ENCODE results near the gene SLC25A21.

The SLC25A21 gene

GRCh38 chr14:36947362-36947761 is 225.0 kb downstream of the SLC25A21 start:
- in situ Hi-C loops (cut with HindIII; ENCODE audit: low sequenced_read_pairs), result no loop called here
- DNase-seq (ENCODE audit: low read depth), result no peak
- no peak for TF ChIP-seq CTCF (IDR thresholded peaks at IDR 0.05; ENCODE audit: low read depth, low read length, missing control alignments)
- no peak overlapping the region for H3K4me3 ChIP-seq (ENCODE audit: low read depth, low read length)

- TF ChIP-seq CTCF (IDR thresholded peaks at IDR 0.05; ENCODE audit: low read depth, low read length, missing control alignments), result no peak
- H3K4me3 ChIP-seq (ENCODE audit: low read depth, low read length), result no peak overlapping the region
- DNase-seq (ENCODE audit: low read depth), result no peak
- in situ Hi-C loops (cut with HindIII; ENCODE audit: low sequenced_read_pairs), result no loop called here
Observed at GRCh38 chr14:36946872-36947271, 225.5 kb downstream of the SLC25A21 start.

GRCh38 chr14:36944307-36945010 is 227.9 kb downstream of the SLC25A21 start:
- no peak for DNase-seq (ENCODE audit: low read depth)

GRCh38 chr14:36942522-36943245 is 229.7 kb downstream of the SLC25A21 start:
- H3K4me3 ChIP-seq (ENCODE audit: low read depth, low read length), result no peak overlapping the region
- no peak for TF ChIP-seq CTCF (IDR thresholded peaks at IDR 0.05; ENCODE audit: low read depth, low read length, missing control alignments)
- in situ Hi-C loops (cut with HindIII; ENCODE audit: low sequenced_read_pairs), result no loop called here
- no peak for DNase-seq (ENCODE audit: low read depth)

More at GRCh38 chr14:36944307-36945010, 227.9 kb downstream of the SLC25A21 start:
- in situ Hi-C loops (cut with HindIII; ENCODE audit: low sequenced_read_pairs), result no loop called here
- no peak overlapping the region for H3K4me3 ChIP-seq (ENCODE audit: low read depth, low read length)
- no peak for TF ChIP-seq CTCF (IDR thresholded peaks at IDR 0.05; ENCODE audit: low read depth, low read length, missing control alignments)

GRCh38 chr14:36941783-36942521 is 230.5 kb downstream of the SLC25A21 start:
- peak; percentile 99 for TF ChIP-seq CTCF (IDR thresholded peaks at IDR 0.05; ENCODE audit: low read depth, low read length, missing control alignments)
- no peak overlapping the region for H3K4me3 ChIP-seq (ENCODE audit: low read depth, low read length)
- in situ Hi-C loops (cut with HindIII; ENCODE audit: low sequenced_read_pairs), result no loop called here

GRCh38 chr14:36940476-36940875 is 231.9 kb downstream of the SLC25A21 start:
- in situ Hi-C loops (cut with HindIII; ENCODE audit: low sequenced_read_pairs), result no loop called here
- no peak for TF ChIP-seq CTCF (IDR thresholded peaks at IDR 0.05; ENCODE audit: low read depth, low read length, missing control alignments)
- DNase-seq (ENCODE audit: low read depth), result no peak
- no peak overlapping the region for H3K4me3 ChIP-seq (ENCODE audit: low read depth, low read length)

More at GRCh38 chr14:36941783-36942521, 230.5 kb downstream of the SLC25A21 start:
- peak; percentile 32 for DNase-seq (ENCODE audit: low read depth)

Measured in astrocyte of the cerebellum (primary cell).